CD14-positive monocyte (primary cell): ENCODE results near the gene AGT. TPM values are rescaled to one million over a fixed set of nuclear protein-coding genes. Genes with fewer than 3 reads are reported as not detected.
A peak's percentile ranks its signal among the peaks of the same experiment; 100 is the strongest.
"Not testable (repeated sequence)": the region's sequence is repeated elsewhere in the genome, so short reads cannot be mapped to it uniquely, and the experiment has no call there.

ENCODE experiments used
- DNase-seq, 3 donors: peaks; one replicate each; pipeline ENCODE4 v3.0.0-alpha.2; 2011 to 2022
- H2AFZ ChIP-seq: 2 replicates; pipeline ENCODE4 v1.6.0; 2012; ENCODE audit warnings: mild to moderate bottlenecking, low read depth, low read length, inconsistent platforms; ENCODE audit not compliant: insufficient read depth, poor library complexity, severe bottlenecking
- H3K27ac ChIP-seq, 2 donors: 1 replicate in 1 of 2; 2 replicates in 1 of 2; pipeline ENCODE4 v1.5.1; 2012 to 2013; ENCODE audit warnings: low read length in 2 of 2, control low read depth in 1 of 2, inconsistent platforms in 1 of 2, low read depth in 1 of 2, mild to moderate bottlenecking in 1 of 2
- H3K27me3 ChIP-seq, 2 donors: one replicate each; pipeline versions ENCODE4 v1.6.0 to v1.6.1; 2011 to 2013; ENCODE audit warnings: low read length in 2 of 2; ENCODE audit not compliant: control insufficient read depth in 2 of 2, insufficient read depth in 2 of 2
- H3K36me3 ChIP-seq, 2 donors: replicated peaks in 1 of 2; 1 replicate in 1 of 2; 2 replicates in 1 of 2; pipeline versions ENCODE4 v1.5.1 to v1.6.1; 2012 to 2013; ENCODE audit warnings: low read length in 2 of 2, control low read depth in 1 of 2, inconsistent platforms in 1 of 2, mild to moderate bottlenecking in 1 of 2; ENCODE audit not compliant: insufficient read depth in 2 of 2, control insufficient read depth in 1 of 2
- H3K4me1 ChIP-seq, 2 donors: 1 replicate in 1 of 2; 2 replicates in 1 of 2; pipeline versions ENCODE4 v1.5.1 to v1.6.1; 2012 to 2013; ENCODE audit warnings: low read length in 2 of 2, control low read depth in 1 of 2, inconsistent platforms in 1 of 2, mild to moderate bottlenecking in 1 of 2, moderate library complexity in 1 of 2; ENCODE audit not compliant: insufficient read depth in 2 of 2, control insufficient read depth in 1 of 2
- H3K4me2 ChIP-seq: replicated peaks from 2 replicates; pipeline ENCODE3; 2012; ENCODE audit warnings: low read length, moderate library complexity, mild to moderate bottlenecking; ENCODE audit not compliant: poor library complexity, severe bottlenecking; ENCODE audit errors: extremely low read depth
- H3K4me3 ChIP-seq, 3 experiments: fragments of 200-600 bp in 1 of 3; sonication (generic) in 1 of 3; replicated peaks in 1 of 3; 1 replicate in 2 of 3; 2 replicates in 1 of 3; pipeline ENCODE4 v1.5.1; 2011 to 2013; ENCODE audit warnings: low read length in 3 of 3, mild to moderate bottlenecking in 3 of 3, control low read depth in 2 of 3, low read depth in 2 of 3, inconsistent platforms in 1 of 3, moderate library complexity in 1 of 3
- H3K79me2 ChIP-seq: 2 replicates; pipeline ENCODE4 v1.6.0; 2012; ENCODE audit warnings: mild to moderate bottlenecking, control low read depth, inconsistent platforms, low read length, moderate library complexity; ENCODE audit not compliant: insufficient read depth
- H3K9ac ChIP-seq: 2 replicates; pipeline ENCODE4 v1.6.0; 2017; ENCODE audit warnings: low read length, mild to moderate bottlenecking; ENCODE audit not compliant: insufficient read depth, poor library complexity, severe bottlenecking
- H3K9me3 ChIP-seq, 2 donors: replicated peaks in 1 of 2; 1 replicate in 1 of 2; 2 replicates in 1 of 2; pipeline versions ENCODE4 v1.5.1 to v1.6.1; 2012 to 2013; ENCODE audit warnings: low read length in 2 of 2, control low read depth in 1 of 2; ENCODE audit not compliant: control insufficient read depth in 1 of 2, insufficient read depth in 1 of 2
- H4K20me1 ChIP-seq: 2 replicates; pipeline ENCODE4 v1.6.0; 2012; ENCODE audit warnings: mild to moderate bottlenecking, low read length, control low read depth, moderate library complexity; ENCODE audit not compliant: insufficient read depth
- H3K27ac Mint-ChIP-seq, 7 donors: one replicate each; pipeline ENCODE4 v1.8.0; 2020; ENCODE audit warnings: mild to moderate bottlenecking in 7 of 7, mixed read lengths in 7 of 7, moderate library complexity in 6 of 7, inconsistent platforms in 2 of 7
- H3K27me3 Mint-ChIP-seq, 3 donors: one replicate each; pipeline ENCODE4 v1.8.0; 2021 to 2022; ENCODE audit warnings: low read depth in 3 of 3, mild to moderate bottlenecking in 3 of 3, mixed read lengths in 3 of 3, moderate library complexity in 3 of 3, inconsistent platforms in 1 of 3
- H3K36me3 Mint-ChIP-seq, 2 donors: one replicate each; pipeline ENCODE4 v1.8.0; 2020; ENCODE audit warnings: mixed read lengths in 2 of 2, inconsistent platforms in 1 of 2, mild to moderate bottlenecking in 1 of 2
- H3K4me1 Mint-ChIP-seq: one replicate; pipeline ENCODE4 v1.8.0; 2020; ENCODE audit warnings: mild to moderate bottlenecking, mixed read lengths
- H3K4me3 Mint-ChIP-seq, 2 donors: one replicate each; pipeline ENCODE4 v1.8.0; 2020; ENCODE audit warnings: mild to moderate bottlenecking in 2 of 2, mixed read lengths in 2 of 2, moderate library complexity in 1 of 2
- H3K9me3 Mint-ChIP-seq, 7 donors: one replicate each; pipeline ENCODE4 v1.8.0; 2020 to 2022; ENCODE audit warnings: mixed read lengths in 7 of 7, mild to moderate bottlenecking in 6 of 7, moderate library complexity in 6 of 7, inconsistent platforms in 2 of 7
- WGBS: methylation state at CpG from one replicate; pipeline ENCODE4 v1.1.5; 2013; ENCODE audit warnings: missing lambda C conversion rate; ENCODE audit not compliant: insufficient coverage; 5-methylcytosine and 5-hydroxymethylcytosine counted together
- intact Hi-C, 2 donors: fragments of 100-400 bp; cut with micrococcal nuclease; formaldehyde crosslinking; loops; one replicate each; pipeline versions ENCODE4 v1.15.0 to v1.15.1; 2023
- polyA plus RNA-seq, 3 donors: library from polyadenylated mRNA; depleted of rRNA in 1 of 3; unstranded in 2 of 3; stranded (reverse) in 1 of 3; fragments of 300-500 nt in 2 of 3; fragments of >200 nt in 1 of 3; fragmentation: Illumina TruSeq in 2 of 3; gene quantifications; 1 replicate in 2 of 3; 2 replicates in 1 of 3; pipeline ENCODE4 v1.2.3, GENCODE V29; 2012 to 2021
- TF ChIP-seq, protein P1 (sequence below): fragments of 200-600 bp; IDR thresholded peaks from one replicate; pipeline ENCODE4 v1.8.0; 2022; ENCODE audit warnings: antibody characterized with exemption, mild to moderate bottlenecking

The AGT gene
- polyA plus RNA-seq, 3 donors: 0.04 TPM; not detected in 2

DNA sequence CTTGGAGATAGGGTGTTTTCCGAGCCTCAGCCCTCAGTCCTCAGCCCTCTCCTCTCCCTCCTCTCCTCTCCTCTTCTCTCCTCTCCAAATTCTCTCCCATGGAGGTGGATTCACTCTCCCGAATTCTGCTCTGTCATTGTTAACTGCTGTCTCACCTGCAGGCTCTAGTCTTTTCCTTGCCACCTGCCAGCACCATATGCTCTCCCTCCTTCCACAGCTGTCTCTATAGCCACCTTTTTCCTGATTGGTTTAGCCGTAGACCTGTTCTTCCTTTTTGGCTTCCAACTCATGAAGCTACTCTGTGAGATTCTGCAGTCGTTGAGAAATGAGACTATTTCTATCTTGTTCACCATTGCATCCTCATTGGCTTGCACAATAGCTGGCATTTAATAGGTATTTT, 51.9 kb downstream of the AGT start:
- Histone ChIP-seq H3K27ac (no peak overlapping the region), H3K36me3 (peaks cover 81 to 89% of the 10 kb centered on the region in 2 donors), H3K9ac (no peak overlapping the region), H3K27me3 (no peaks in the 10 kb centered on the region), H3K4me1 (peaks cover 4% of the 10 kb centered on the region in 2 donors), H3K9me3 (no peaks in the 10 kb centered on the region), H3K4me3 (no peak overlapping the region), H2AFZ (no peak overlapping the region), H4K20me1 (peaks cover 25% of the 10 kb centered on the region), H3K79me2 (peaks cover under 1% of the 10 kb centered on the region), H3K4me2 (no peak overlapping the region)
- H3K27ac Mint-ChIP-seq: peak overlapping the region in 4 of 7 donors; percentile 4 to 82 (median 58)
- TF ChIP-seq, protein P1, sequence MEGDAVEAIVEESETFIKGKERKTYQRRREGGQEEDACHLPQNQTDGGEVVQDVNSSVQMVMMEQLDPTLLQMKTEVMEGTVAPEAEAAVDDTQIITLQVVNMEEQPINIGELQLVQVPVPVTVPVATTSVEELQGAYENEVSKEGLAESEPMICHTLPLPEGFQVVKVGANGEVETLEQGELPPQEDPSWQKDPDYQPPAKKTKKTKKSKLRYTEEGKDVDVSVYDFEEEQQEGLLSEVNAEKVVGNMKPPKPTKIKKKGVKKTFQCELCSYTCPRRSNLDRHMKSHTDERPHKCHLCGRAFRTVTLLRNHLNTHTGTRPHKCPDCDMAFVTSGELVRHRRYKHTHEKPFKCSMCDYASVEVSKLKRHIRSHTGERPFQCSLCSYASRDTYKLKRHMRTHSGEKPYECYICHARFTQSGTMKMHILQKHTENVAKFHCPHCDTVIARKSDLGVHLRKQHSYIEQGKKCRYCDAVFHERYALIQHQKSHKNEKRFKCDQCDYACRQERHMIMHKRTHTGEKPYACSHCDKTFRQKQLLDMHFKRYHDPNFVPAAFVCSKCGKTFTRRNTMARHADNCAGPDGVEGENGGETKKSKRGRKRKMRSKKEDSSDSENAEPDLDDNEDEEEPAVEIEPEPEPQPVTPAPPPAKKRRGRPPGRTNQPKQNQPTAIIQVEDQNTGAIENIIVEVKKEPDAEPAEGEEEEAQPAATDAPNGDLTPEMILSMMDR: no peak
- H3K4me3 Mint-ChIP-seq: no peak overlapping the region
- peaks cover 67 to 70% of the 10 kb centered on the region in 2 donors for H3K36me3 Mint-ChIP-seq
- H3K4me1 Mint-ChIP-seq: peaks cover 5% of the 10 kb centered on the region
- 44% methylated on average over 2 of the region's 4 CpGs for WGBS
- H3K9me3 Mint-ChIP-seq: no peaks in the 10 kb centered on the region
- no peaks in the 10 kb centered on the region for H3K27me3 Mint-ChIP-seq
- no peak for DNase-seq
- intact Hi-C loops: no loop called here

DNA sequence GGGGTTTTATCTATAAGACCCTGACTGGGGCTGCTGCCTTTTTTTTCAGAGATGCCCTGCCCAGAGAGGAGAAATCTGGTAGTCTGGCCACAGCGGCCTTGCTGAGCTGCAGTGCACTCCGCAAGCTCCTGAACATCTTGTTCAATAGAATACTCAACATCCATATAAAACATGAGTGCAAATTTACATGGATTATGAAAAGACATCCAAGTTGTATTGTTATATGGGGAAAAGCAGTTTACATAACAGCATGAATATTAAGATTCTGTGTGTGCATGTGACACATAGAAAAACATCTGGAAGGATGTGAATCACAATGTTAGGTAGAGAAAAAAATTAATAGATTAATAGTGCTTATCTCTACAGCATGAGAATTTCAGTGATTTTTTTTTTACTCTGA, 55.2 kb downstream of the AGT start:
- no peak overlapping the region for H2AFZ ChIP-seq
- DNase-seq: no peak
- peaks cover 5% of the 10 kb centered on the region for H3K4me1 Mint-ChIP-seq
- no peak overlapping the region for H3K27ac Mint-ChIP-seq
- no CpG with 5 or more reads among the region's 2 CpGs for WGBS
- H4K20me1 ChIP-seq: peaks cover 40% of the 10 kb centered on the region
- H3K36me3 ChIP-seq: peaks cover 50 to 56% of the 10 kb centered on the region in 2 donors
- no peaks in the 10 kb centered on the region for H3K9me3 ChIP-seq
- H3K4me3 Mint-ChIP-seq: no peak overlapping the region
- no peak overlapping the region for H3K4me2 ChIP-seq
- H3K36me3 Mint-ChIP-seq: peaks cover 42 to 45% of the 10 kb centered on the region in 2 donors
- H3K27me3 ChIP-seq: no peaks in the 10 kb centered on the region
- H3K27me3 Mint-ChIP-seq: no peaks in the 10 kb centered on the region
- peaks cover 4% of the 10 kb centered on the region in 2 donors for H3K4me1 ChIP-seq
- H3K27ac ChIP-seq: no peak overlapping the region
- TF ChIP-seq, protein P1: no peak
- intact Hi-C loops: no loop called here
- H3K9ac ChIP-seq: no peak overlapping the region
- no peak overlapping the region for H3K4me3 ChIP-seq
- peaks cover 17% of the 10 kb centered on the region for H3K79me2 ChIP-seq
- peaks cover 0 to 5% (median 0%) of the 10 kb centered on the region in 7 donors for H3K9me3 Mint-ChIP-seq

DNA sequence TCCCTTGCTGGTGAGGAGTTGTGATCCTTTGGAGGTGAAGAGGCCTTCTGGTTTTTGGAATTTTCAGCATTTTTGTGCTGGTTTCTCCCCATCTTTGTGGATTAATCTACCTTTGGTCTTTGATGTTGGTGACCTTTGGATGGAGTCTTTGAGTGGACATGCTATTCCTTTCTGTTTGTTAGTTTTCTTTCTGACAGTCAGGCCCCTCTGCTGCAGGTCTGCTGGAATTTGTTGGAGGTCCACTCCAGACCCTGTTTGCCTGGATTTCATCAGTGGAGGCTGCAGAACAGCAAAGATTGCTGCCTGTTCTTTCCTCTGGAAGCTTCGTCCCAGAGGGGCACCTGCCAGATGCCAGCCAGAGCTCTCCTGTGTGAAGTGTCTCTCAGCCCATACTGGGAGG, 55.8 kb downstream of the AGT start:
- Histone ChIP-seq H4K20me1 (peaks cover 46% of the 10 kb centered on the region), H3K79me2 (peaks cover 23% of the 10 kb centered on the region), H3K36me3 (peaks cover 45 to 50% of the 10 kb centered on the region in 2 donors)
- H3K27me3 ChIP-seq, H3K27ac Mint-ChIP-seq, H3K4me3 ChIP-seq, H3K4me1 Mint-ChIP-seq, H2AFZ ChIP-seq, intact Hi-C loops, H3K4me2 ChIP-seq, H3K27ac ChIP-seq, DNase-seq, H3K27me3 Mint-ChIP-seq, H3K4me3 Mint-ChIP-seq, H3K4me1 ChIP-seq, H3K9ac ChIP-seq, H3K9me3 Mint-ChIP-seq, H3K9me3 ChIP-seq: not testable (repeated sequence)
- WGBS: 83% methylated on average over 1 of the region's 1 CpG
- H3K36me3 Mint-ChIP-seq: peaks cover 40 to 41% of the 10 kb centered on the region in 2 donors
